ENCODE data around the gene NEBL.

Gene NEBL

GRCh38 chr10:20892011-20892585 is 5.0 kb downstream of the NEBL start:
- no peak for TF ChIP-seq CTCF (IDR thresholded peaks at IDR 0.05; ENCODE audit: control extremely low read depth, extremely low read depth, low read depth, missing control alignments)
- POLR2A ChIA-PET = no interaction called here
- CTCF ChIA-PET = no interaction called here
- no peak for DNase-seq (ENCODE audit: extremely low spot score)

- ChIA-PET CTCF (no interaction called here), POLR2A (no interaction called here)
- DNase-seq (ENCODE audit: extremely low spot score) = no peak
- no peak for TF ChIP-seq CTCF (IDR thresholded peaks at IDR 0.05; ENCODE audit: control extremely low read depth, extremely low read depth, low read depth, missing control alignments)
These were observed 5.8 kb downstream of the NEBL start for GRCh38 chr10:20891338-20891714.

DNA sequence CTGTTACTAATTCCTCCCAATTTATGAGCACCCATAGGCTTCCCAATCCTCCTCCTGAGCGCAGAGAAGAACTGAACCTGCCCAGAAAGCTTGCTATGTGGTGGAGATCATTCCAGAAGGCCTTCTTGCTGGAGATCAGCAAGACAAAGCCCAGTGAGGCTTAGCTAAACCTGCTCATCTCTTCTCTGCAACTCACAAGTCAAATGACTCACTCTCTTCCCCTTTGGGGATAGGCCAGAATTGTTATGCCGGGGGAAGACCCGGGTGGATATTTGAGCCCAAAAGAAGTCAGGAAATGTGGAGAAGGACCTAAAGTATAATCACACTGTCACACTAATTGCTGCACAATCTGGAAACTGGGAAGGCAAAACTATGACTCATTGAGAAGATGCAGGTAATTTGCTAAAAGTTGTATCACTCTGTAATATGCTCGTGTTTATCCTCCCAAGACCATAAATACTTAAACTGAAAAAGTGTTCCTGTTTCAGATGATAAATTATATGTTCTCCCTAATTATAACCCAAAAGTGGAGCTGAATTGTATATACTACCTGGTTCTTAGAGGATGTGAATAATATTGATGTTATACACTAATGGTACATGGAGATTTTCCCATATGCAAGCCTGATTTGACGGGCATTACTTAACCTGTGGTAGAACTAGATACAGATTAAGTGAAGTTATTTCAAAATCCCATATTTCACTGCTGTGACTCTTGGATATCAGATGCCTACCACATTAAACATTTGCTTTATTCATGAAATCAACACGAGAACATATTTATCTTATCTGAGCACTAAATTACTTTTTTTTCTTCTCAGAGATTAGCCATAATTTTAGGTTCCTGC is 6.4 kb downstream of the NEBL start:
- ChIA-PET CTCF (no interaction called here), POLR2A (no interaction called here)
- TF ChIP-seq CTCF (IDR thresholded peaks at IDR 0.05; ENCODE audit: control extremely low read depth, extremely low read depth, low read depth, missing control alignments) = no peak
- no peak for DNase-seq (ENCODE audit: extremely low spot score)

DNA sequence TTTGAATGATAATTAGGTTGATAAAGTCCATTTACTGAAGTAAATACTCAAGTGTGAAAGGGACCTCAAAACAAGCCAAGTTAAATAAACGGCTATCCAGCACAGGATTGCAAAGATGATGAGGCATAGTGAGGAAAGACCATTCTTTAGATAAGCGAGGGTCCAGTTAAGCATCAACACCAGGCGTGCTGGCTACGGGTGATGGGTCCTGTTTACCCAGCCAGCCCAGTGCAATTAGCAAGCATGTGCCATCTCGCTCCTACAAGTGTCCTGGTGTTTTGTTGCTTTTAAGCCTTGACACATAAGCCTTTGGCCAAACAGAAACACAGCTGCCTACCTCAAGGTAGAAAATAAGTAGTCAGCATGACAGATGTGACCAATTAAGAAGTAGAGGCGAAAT is 7.1 kb downstream of the NEBL start:
- CTCF ChIA-PET = no interaction called here
- POLR2A ChIA-PET = no interaction called here
- TF ChIP-seq CTCF (IDR thresholded peaks at IDR 0.05; ENCODE audit: control extremely low read depth, extremely low read depth, low read depth, missing control alignments) = no peak
- DNase-seq (ENCODE audit: extremely low spot score) = no peak

DNA sequence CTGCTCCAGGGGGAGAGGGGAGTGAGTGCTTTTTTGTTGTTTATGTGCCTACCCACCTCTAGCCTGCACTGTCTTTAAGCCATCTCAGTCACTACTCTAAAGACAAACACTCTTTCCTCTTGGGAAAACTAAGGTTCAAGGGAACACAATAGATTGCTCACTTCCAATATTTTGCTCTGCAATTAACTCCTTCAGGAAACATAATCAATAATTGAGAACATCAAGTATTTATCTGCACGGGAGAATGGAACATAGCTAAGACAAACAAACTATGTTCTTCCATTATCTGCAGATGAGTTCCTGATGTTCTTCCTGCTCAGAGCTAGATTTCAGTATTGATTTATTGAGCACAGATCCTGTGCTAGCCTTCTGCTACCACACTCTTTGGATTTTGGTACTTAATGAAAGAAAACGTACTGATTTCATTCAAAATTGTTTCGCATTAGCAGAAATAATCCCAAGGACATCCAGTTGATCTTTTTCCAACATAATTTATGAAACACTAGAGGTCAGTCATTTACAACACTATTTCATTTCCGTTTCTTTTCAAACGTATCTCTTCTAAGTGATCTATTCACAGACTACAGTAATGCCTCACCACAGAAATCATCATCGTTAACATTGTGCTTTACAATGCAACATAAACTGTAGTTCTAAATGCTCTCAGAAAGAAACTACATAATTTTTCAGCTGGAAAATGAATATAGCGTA is 8.3 kb downstream of the NEBL start:
- no peak for TF ChIP-seq CTCF (IDR thresholded peaks at IDR 0.05; ENCODE audit: control extremely low read depth, extremely low read depth, low read depth, missing control alignments)
- POLR2A ChIA-PET = no interaction called here
- CTCF ChIA-PET = no interaction called here
- DNase-seq (ENCODE audit: extremely low spot score) = no peak

- POLR2A ChIA-PET = no interaction called here
- CTCF ChIA-PET = interaction anchor here (1.2 kb wide), 1 partner anchor 14 kb away, joined by 4 read pairs; no protein-coding TSS in a partner anchor
- no peak for TF ChIP-seq CTCF (IDR thresholded peaks at IDR 0.05; ENCODE audit: control extremely low read depth, extremely low read depth, low read depth, missing control alignments)
These were observed 9.2 kb downstream of the NEBL start for GRCh38 chr10:20887706-20888555.

More at GRCh38 chr10:20887706-20888555, 9.2 kb downstream of the NEBL start:
- no peak for DNase-seq (ENCODE audit: extremely low spot score)

Data from GM10248 (cell line).